Suppressor macrophage treated with lipopolysaccharide for 4 hours (primary cell): Measurements from ENCODE around the gene WAS.

Experiments used
- DNase-seq: peaks from one replicate; pipeline ENCODE4 v3.0.0-alpha.2; 2020

Gene WAS

GRCh38 chrX:48713847-48714246 lies 30.2 kb downstream of the WAS start:
- DNase-seq: no peak

GRCh38 chrX:48714573-48714972 lies 31.0 kb downstream of the WAS start:
- no peak for DNase-seq

GRCh38 chrX:48715072-48715471 lies 31.5 kb downstream of the WAS start:
- no peak for DNase-seq

GRCh38 chrX:48715876-48716502 lies 32.4 kb downstream of the WAS start:
- DNase-seq: no peak

- no peak for DNase-seq
Measured at GRCh38 chrX:48719958-48720357, 36.4 kb downstream of the WAS start.

GRCh38 chrX:48720577-48721250 lies 37.1 kb downstream of the WAS start:
- no peak for DNase-seq

- no peak for DNase-seq
Measured at GRCh38 chrX:48721916-48722315, 38.3 kb downstream of the WAS start.

GRCh38 chrX:48726596-48726995 lies 43.0 kb downstream of the WAS start:
- DNase-seq: no peak

- DNase-seq: no peak
Measured at GRCh38 chrX:48728653-48729052, 45.1 kb downstream of the WAS start.

- DNase-seq: no peak
Measured at GRCh38 chrX:48736303-48736702, 52.7 kb downstream of the WAS start.

GRCh38 chrX:48736878-48737212 lies 53.2 kb downstream of the WAS start:
- DNase-seq: no peak

GRCh38 chrX:48737213-48737938 lies 53.8 kb downstream of the WAS start:
- peak; percentile 95 for DNase-seq

- no peak for DNase-seq
Measured at GRCh38 chrX:48737940-48738339, 54.3 kb downstream of the WAS start.
